ENCODE measurements around the gene DDX6. TPM values are rescaled to one million over a fixed set of nuclear protein-coding genes. Genes with fewer than 3 reads are reported as not detected.

The DDX6 gene
- total RNA-seq, 1 donor from 2014 or later, result 120 TPM

GRCh38 chr11:118813551-118813950, 22.6 kb upstream of the DDX6 start:
- H3K9me3 ChIP-seq, result no peaks in the 10 kb centered on the region
- ATAC-seq, result no peak
- intact Hi-C loops (cut with DNase I), result no loop called here
- H3K27ac ChIP-seq, result no peak overlapping the region
- no peak for DNase-seq
- no peaks in the 10 kb centered on the region for H3K36me3 ChIP-seq
- no peak for TF ChIP-seq CTCF (IDR thresholded peaks at IDR 0.05)
- H3K27me3 ChIP-seq (ENCODE audit: low read depth), result no peaks in the 10 kb centered on the region
- no peak overlapping the region for H3K4me3 ChIP-seq
- H3K4me1 ChIP-seq, result no peaks in the 10 kb centered on the region

GRCh38 chr11:118812485-118812884, 21.5 kb upstream of the DDX6 start:
- Histone ChIP-seq H3K4me1 (no peaks in the 10 kb centered on the region), H3K9me3 (no peaks in the 10 kb centered on the region), H3K36me3 (no peaks in the 10 kb centered on the region), H3K27ac (no peak overlapping the region), H3K4me3 (no peak overlapping the region), H3K27me3 (ENCODE audit: low read depth) (no peaks in the 10 kb centered on the region)
- ATAC-seq (no peak), DNase-seq (no peak)
- intact Hi-C loops (cut with DNase I), result no loop called here
- TF ChIP-seq CTCF (IDR thresholded peaks at IDR 0.05), result no peak

- H3K27me3 ChIP-seq (ENCODE audit: low read depth), result no peaks in the 10 kb centered on the region
- H3K9me3 ChIP-seq, result no peaks in the 10 kb centered on the region
- no peak for ATAC-seq
- H3K4me1 ChIP-seq, result no peaks in the 10 kb centered on the region
- no peak overlapping the region for H3K27ac ChIP-seq
- intact Hi-C loops (cut with DNase I), result no loop called here
- no peaks in the 10 kb centered on the region for H3K36me3 ChIP-seq
- no peak for TF ChIP-seq CTCF (IDR thresholded peaks at IDR 0.05)
- no peak for DNase-seq
- no peak overlapping the region for H3K4me3 ChIP-seq
Measured at GRCh38 chr11:118807800-118808778, 17.1 kb upstream of the DDX6 start.

GRCh38 chr11:118806400-118806799, 15.4 kb upstream of the DDX6 start:
- ATAC-seq, result no peak
- no peaks in the 10 kb centered on the region for H3K36me3 ChIP-seq
- intact Hi-C loops (cut with DNase I), result no loop called here
- H3K4me1 ChIP-seq, result no peaks in the 10 kb centered on the region
- no peak for DNase-seq
- no peaks in the 10 kb centered on the region for H3K27me3 ChIP-seq (ENCODE audit: low read depth)
- H3K9me3 ChIP-seq, result no peaks in the 10 kb centered on the region
- H3K27ac ChIP-seq, result no peak overlapping the region
- no peak overlapping the region for H3K4me3 ChIP-seq
- no peak for TF ChIP-seq CTCF (IDR thresholded peaks at IDR 0.05)

- no peaks in the 10 kb centered on the region for H3K9me3 ChIP-seq
- H3K4me1 ChIP-seq, result no peaks in the 10 kb centered on the region
- DNase-seq (no peak), ATAC-seq (no peak)
- H3K27me3 ChIP-seq (ENCODE audit: low read depth), result no peaks in the 10 kb centered on the region
- no peak overlapping the region for H3K4me3 ChIP-seq
- H3K36me3 ChIP-seq, result no peaks in the 10 kb centered on the region
- H3K27ac ChIP-seq, result no peak overlapping the region
- no peak for TF ChIP-seq CTCF (IDR thresholded peaks at IDR 0.05)
- intact Hi-C loops (cut with DNase I), result no loop called here
Measured at GRCh38 chr11:118804094-118804493, 13.1 kb upstream of the DDX6 start.
